A549 (cell line): ENCODE results near the gene KLHL24. TPM values are rescaled to one million over a fixed set of nuclear protein-coding genes. Genes with fewer than 3 reads are reported as not detected.

Experiments used
- ATAC-seq, 2 experiments: fragments of 200-7000 bp in 1 of 2; fragments of >200 bp in 1 of 2; cut with Nextera tagmentation in 1 of 2; cut with Tn5 transposase in 1 of 2; 3 replicates each; pipeline versions ENCODE4 v1.8.0 to v1.9.1; 2018 to 2020; ENCODE audit warnings: mild to moderate bottlenecking in 1 of 2, moderate library complexity in 1 of 2
- CTCF ChIA-PET: fragments of 300-600 bp; sonication (Branson Sonifier 250); formaldehyde crosslinking; extraction: SDS; loops from one replicate; lab custom pipeline; 2021; ENCODE audit warnings: antibody characterized with exemption, inconsistent platforms; lab: Yijun Ruan, JAX
- POLR2A ChIA-PET: fragments of 350-600 bp; formaldehyde crosslinking; extraction: SDS; loops from one replicate; lab custom pipeline; 2021; ENCODE audit warnings: antibody characterized with exemption, inconsistent platforms; lab: Yijun Ruan, JAX
- DNase-seq, 2 experiments: peaks; one replicate each; pipeline versions ENCODE4 v3.0.0 to v3.0.0-alpha.2; 2011 to 2016; ENCODE audit warnings: low read depth in 1 of 2, low spot score in 1 of 2
- FAIRE-seq: peaks from 2 replicates; lab custom pipeline; 2011; peaks lifted over from hg19 to GRCh38; lab: Jason Lieb, UNC
- H3K27ac ChIP-seq, 2 experiments: fragments of >200 bp; sonication (Bioruptor Twin); formaldehyde crosslinking; 3 replicates each; pipeline ENCODE4 v1.5.1; 2016 to 2017
- H3K4me1 ChIP-seq: fragments of >200 bp; sonication (Bioruptor Twin); formaldehyde crosslinking; 3 replicates; pipeline ENCODE4 v1.6.1; 2016
- H3K4me2 ChIP-seq: fragments of >200 bp; sonication (Bioruptor Twin); formaldehyde crosslinking; 3 replicates; pipeline ENCODE4 v1.6.1; 2016
- H3K4me3 ChIP-seq: fragments of >200 bp; sonication (Bioruptor Twin); formaldehyde crosslinking; 3 replicates; pipeline ENCODE4 v1.5.1; 2016
- H3K9me3 ChIP-seq: fragments of >200 bp; sonication (Bioruptor Twin); formaldehyde crosslinking; 3 replicates; pipeline ENCODE4 v1.6.1; 2016
- CBX2 ChIP-seq: fragments of 200-600 bp; sonication (generic); IDR thresholded peaks from 2 replicates; pipeline ENCODE4 v1.6.1; 2016; ENCODE audit warnings: low read depth, mild to moderate bottlenecking, borderline replicate concordance
- CHD2 ChIP-seq: fragments of 150-350 bp; IDR thresholded peaks from 2 replicates; pipeline ENCODE4 v1.6.1; 2014; ENCODE audit warnings: low read length; ENCODE audit not compliant: partially characterized antibody
- FOSL2 ChIP-seq, 2 experiments: fragments of 450-650 bp in 1 of 2; fragments of >200 bp in 1 of 2; sonication (Bioruptor Twin) in 1 of 2; formaldehyde crosslinking; IDR thresholded peaks; 2 replicates each; pipeline versions ENCODE4 v1.5.0 to v1.6.1; 2016 to 2020; ENCODE audit warnings: mild to moderate bottlenecking in 1 of 2, moderate library complexity in 1 of 2
- HOXB5 ChIP-seq: fragments of 250-450 bp; sonication (Bioruptor Pico); IDR thresholded peaks from 2 replicates; pipeline ENCODE4 v1.5.0; 2020; ENCODE audit warnings: mild to moderate bottlenecking, moderate library complexity
- JUN ChIP-seq, 2 experiments: fragments of >200 bp; sonication (Bioruptor Twin); formaldehyde crosslinking; IDR thresholded peaks; 2 replicates in 1 of 2; 3 replicates in 1 of 2; pipeline ENCODE4 v1.6.1; 2016 to 2017
- KDM1A ChIP-seq: fragments of 200-600 bp; sonication (generic); IDR thresholded peaks from 2 replicates; pipeline ENCODE4 v1.6.1; 2016; ENCODE audit warnings: low read depth, mild to moderate bottlenecking
- MAFK ChIP-seq: fragments of 450-650 bp; IDR thresholded peaks from 2 replicates; pipeline ENCODE4 v1.6.1; 2014; ENCODE audit not compliant: partially characterized antibody
- NPAS2 ChIP-seq: fragments of 250-450 bp; sonication (Bioruptor Pico); IDR thresholded peaks from 2 replicates; pipeline ENCODE4 v1.8.0; 2022; ENCODE audit warnings: mild to moderate bottlenecking, moderate library complexity, borderline replicate concordance
- PHF8 ChIP-seq: fragments of 200-600 bp; sonication (generic); IDR thresholded peaks from 2 replicates; pipeline ENCODE4 v1.6.1; 2016; ENCODE audit warnings: low read depth, mild to moderate bottlenecking, antibody characterized with exemption, moderate library complexity, borderline replicate concordance
- POLR2A ChIP-seq: IDR thresholded peaks from 2 replicates; pipeline ENCODE4 v1.6.1; 2012; ENCODE audit warnings: mild to moderate bottlenecking, low read length
- SMC3 ChIP-seq: fragments of >200 bp; sonication (Bioruptor Twin); formaldehyde crosslinking; IDR thresholded peaks from 3 replicates; pipeline ENCODE4 v1.6.1; 2018; ENCODE audit warnings: inconsistent platforms
- SREBF2 ChIP-seq: fragments of 450-650 bp; IDR thresholded peaks from 2 replicates; pipeline ENCODE4 v1.6.1; 2014; ENCODE audit warnings: mild to moderate bottlenecking, moderate library complexity
- TFCP2L1 ChIP-seq: fragments of 250-450 bp; sonication (Bioruptor Pico); IDR thresholded peaks from 2 replicates; pipeline ENCODE4 v1.5.0; 2021; ENCODE audit warnings: mild to moderate bottlenecking
- ZC3H11A ChIP-seq: fragments of 450-650 bp; IDR thresholded peaks from 2 replicates; pipeline ENCODE4 v1.6.1; 2014; ENCODE audit warnings: antibody characterized with exemption, mild to moderate bottlenecking
- ZFP36 ChIP-seq: fragments of 450-650 bp; IDR thresholded peaks from 2 replicates; pipeline ENCODE4 v1.6.1; 2014; ENCODE audit warnings: borderline replicate concordance; ENCODE audit not compliant: partially characterized antibody
- ZSCAN20 ChIP-seq: fragments of 250-450 bp; sonication (Bioruptor Pico); IDR thresholded peaks from 2 replicates; pipeline ENCODE4 v1.8.0; 2022; ENCODE audit warnings: mild to moderate bottlenecking, moderate library complexity
- WGBS: methylation state at CpG from one replicate; pipeline ENCODE4 v1.1.6; 2017; ENCODE audit errors: missing lambda C conversion rate; 5-methylcytosine and 5-hydroxymethylcytosine counted together
- polyA plus RNA-seq, 4 experiments: library from polyadenylated mRNA; depleted of rRNA in 3 of 4; stranded (reverse); fragments of >200 nt; fragmentation: RNase III in 1 of 4; extraction: RNeasy Plus Mini Kit Qiagen cat#74134 plus additional on column Dnase treatment in 1 of 4; gene quantifications; 2 replicates in 3 of 4; 3 replicates in 1 of 4; pipeline ENCODE4 v1.2.3, GENCODE V29; 2011 to 2017
- TF ChIP-seq, protein P1 (sequence below): IDR thresholded peaks from 2 replicates; pipeline ENCODE4 v1.6.1; 2012
- TF ChIP-seq, protein P2 (sequence below): IDR thresholded peaks from 2 replicates; pipeline ENCODE4 v1.6.1; 2012; ENCODE audit warnings: low read depth, borderline replicate concordance
- TF ChIP-seq, protein P3 (sequence below): fragments of >200 bp; sonication (Bioruptor Twin); formaldehyde crosslinking; IDR thresholded peaks from 3 replicates; pipeline ENCODE4 v1.5.1; 2016
- TF ChIP-seq, protein P4 (sequence below): IDR thresholded peaks from 2 replicates; pipeline ENCODE4 v1.6.1; 2012
- TF ChIP-seq, protein P5 (sequence below): fragments of 250-450 bp; sonication (Bioruptor Pico); IDR thresholded peaks from 2 replicates; pipeline ENCODE4 v1.5.0; 2020; ENCODE audit warnings: low read depth, mild to moderate bottlenecking, moderate library complexity
- TF ChIP-seq, protein P6 (sequence below): fragments of 250-450 bp; sonication (Bioruptor Pico); IDR thresholded peaks from 2 replicates; pipeline ENCODE4 v1.5.0; 2021; ENCODE audit warnings: mild to moderate bottlenecking, moderate library complexity, borderline replicate concordance

The KLHL24 gene
- polyA plus RNA-seq, 2 of the 4 experiments (the other 2 are of a cell fraction): 4.0 to 11.9 TPM

DNA sequence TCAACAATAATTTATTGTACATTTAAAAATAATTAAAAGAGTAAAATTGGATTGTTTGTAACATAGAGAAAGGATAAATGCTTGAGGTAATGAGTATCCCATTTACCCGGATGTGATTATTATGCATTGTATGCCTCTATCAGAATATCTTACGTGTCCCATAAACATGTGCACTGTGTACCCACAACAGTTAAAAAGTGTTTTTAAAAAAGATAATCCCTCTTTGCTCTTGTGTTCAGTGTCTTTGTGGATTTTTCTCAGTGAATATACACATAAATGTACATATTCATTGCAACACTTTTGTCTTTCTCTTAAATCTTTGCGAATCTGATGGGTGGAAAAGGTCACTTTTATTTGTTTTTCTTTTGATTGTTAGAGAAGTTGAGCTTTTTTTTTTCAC, 82.6 kb downstream of the KLHL24 start (continued):
- no peak for TF ChIP-seq ZFP36

DNA sequence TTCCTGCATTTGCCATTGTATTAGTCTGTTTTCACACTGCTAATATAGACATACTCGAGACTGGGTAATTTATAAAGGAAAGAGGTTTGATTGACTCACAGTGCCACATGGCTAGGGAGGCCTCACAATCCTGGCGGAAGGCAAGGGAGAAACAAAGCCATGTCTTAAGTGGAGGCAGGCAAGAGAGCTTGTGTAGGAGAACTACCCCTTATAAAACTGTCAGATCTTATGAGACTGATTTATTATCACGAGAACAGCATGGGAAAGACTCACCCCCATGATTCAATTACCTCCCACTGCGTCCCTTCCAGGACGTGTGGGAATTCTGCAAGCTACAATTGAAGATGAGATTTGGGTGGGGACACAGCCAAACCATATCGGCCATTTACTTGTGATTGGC, 90.0 kb downstream of the KLHL24 start:
- 78% methylated on average over 6 of the region's 6 CpGs for WGBS
- Histone ChIP-seq H3K4me2 (no peak overlapping the region), H3K4me1 (no peaks in the 10 kb centered on the region), H3K27ac (no peak overlapping the region), H3K4me3 (no peak overlapping the region), H3K9me3 (no peaks in the 10 kb centered on the region)
- TF ChIP-seq NPAS2 (CRISPR knock-in tag): no peak
- no peak for TF ChIP-seq ZFP36
- ChIA-PET CTCF (interaction anchor here (1.2 to 1.3 kb wide), 2 partner anchors 10 to 223 kb away, joined by 3 to 4 read pairs; no protein-coding TSS in a partner anchor), POLR2A (no interaction called here)
- FAIRE-seq (no peak), ATAC-seq (no peak), DNase-seq (no peak)

DNA sequence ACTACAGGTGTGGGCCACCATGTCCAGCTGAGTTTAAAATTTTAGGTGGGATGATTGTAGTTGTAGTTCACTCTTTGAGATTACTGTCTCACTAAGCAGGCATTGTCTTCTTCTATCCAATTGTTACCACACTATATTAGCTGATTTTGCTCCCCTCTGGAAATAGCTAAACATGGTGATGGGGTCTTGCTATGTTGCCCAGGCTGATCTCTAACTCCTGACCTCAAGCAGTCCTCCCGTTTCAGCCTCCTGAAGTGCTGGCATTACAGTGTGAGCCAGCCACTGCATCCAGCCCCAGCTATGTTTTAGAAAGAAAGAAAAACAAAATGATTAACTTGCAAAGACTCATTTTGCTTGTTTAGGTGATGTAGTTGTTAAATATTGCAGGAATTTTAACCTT, 92.8 kb downstream of the KLHL24 start:
- WGBS: 93% methylated on average over 1 of the region's 1 CpG
- Histone ChIP-seq H3K4me3 (no peak overlapping the region), H3K27ac (no peak overlapping the region), H3K4me2 (no peak overlapping the region), H3K4me1 (no peaks in the 10 kb centered on the region), H3K9me3 (no peaks in the 10 kb centered on the region)
- no peak for DNase-seq
- POLR2A ChIA-PET: no interaction called here
- no peak for FAIRE-seq
- TF ChIP-seq KDM1A (no peak), CBX2 (no peak)
- TF ChIP-seq, protein P1, sequence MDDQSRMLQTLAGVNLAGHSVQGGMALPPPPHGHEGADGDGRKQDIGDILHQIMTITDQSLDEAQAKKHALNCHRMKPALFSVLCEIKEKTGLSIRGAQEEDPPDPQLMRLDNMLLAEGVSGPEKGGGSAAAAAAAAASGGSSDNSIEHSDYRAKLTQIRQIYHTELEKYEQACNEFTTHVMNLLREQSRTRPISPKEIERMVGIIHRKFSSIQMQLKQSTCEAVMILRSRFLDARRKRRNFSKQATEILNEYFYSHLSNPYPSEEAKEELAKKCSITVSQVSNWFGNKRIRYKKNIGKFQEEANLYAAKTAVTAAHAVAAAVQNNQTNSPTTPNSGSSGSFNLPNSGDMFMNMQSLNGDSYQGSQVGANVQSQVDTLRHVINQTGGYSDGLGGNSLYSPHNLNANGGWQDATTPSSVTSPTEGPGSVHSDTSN: no peak
- TF ChIP-seq, protein P2, sequence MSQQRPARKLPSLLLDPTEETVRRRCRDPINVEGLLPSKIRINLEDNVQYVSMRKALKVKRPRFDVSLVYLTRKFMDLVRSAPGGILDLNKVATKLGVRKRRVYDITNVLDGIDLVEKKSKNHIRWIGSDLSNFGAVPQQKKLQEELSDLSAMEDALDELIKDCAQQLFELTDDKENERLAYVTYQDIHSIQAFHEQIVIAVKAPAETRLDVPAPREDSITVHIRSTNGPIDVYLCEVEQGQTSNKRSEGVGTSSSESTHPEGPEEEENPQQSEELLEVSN: no peak
- CTCF ChIA-PET: no interaction called here
- ATAC-seq: no peak

DNA sequence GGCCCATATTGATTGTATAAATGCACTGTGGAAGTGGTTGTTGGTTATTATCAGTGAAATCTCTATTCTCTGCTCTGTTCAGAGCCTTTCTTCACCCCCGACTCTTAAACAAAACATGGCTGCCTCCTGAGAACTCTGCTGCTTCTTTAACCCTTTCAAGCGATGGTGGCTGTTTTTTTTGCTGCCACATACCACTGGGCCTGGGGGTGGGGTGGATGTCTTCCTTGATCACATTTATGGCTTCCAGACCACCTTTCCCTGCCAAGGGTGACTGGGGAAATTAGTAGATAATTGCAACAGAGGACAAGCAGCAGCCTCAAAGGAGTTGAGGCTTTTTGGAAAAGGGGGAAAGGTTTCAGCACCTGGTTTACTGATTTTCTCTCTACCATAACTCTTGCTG, 94.9 kb downstream of the KLHL24 start:
- POLR2A ChIA-PET: no interaction called here
- TF ChIP-seq, protein P3, sequence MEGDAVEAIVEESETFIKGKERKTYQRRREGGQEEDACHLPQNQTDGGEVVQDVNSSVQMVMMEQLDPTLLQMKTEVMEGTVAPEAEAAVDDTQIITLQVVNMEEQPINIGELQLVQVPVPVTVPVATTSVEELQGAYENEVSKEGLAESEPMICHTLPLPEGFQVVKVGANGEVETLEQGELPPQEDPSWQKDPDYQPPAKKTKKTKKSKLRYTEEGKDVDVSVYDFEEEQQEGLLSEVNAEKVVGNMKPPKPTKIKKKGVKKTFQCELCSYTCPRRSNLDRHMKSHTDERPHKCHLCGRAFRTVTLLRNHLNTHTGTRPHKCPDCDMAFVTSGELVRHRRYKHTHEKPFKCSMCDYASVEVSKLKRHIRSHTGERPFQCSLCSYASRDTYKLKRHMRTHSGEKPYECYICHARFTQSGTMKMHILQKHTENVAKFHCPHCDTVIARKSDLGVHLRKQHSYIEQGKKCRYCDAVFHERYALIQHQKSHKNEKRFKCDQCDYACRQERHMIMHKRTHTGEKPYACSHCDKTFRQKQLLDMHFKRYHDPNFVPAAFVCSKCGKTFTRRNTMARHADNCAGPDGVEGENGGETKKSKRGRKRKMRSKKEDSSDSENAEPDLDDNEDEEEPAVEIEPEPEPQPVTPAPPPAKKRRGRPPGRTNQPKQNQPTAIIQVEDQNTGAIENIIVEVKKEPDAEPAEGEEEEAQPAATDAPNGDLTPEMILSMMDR: no peak
- TF ChIP-seq, protein P4, sequence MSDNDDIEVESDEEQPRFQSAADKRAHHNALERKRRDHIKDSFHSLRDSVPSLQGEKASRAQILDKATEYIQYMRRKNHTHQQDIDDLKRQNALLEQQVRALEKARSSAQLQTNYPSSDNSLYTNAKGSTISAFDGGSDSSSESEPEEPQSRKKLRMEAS: no peak
- TF ChIP-seq CHD2 (no peak), FOSL2 (IDR thresholded peaks at IDR 0.05) (no peak), FOSL2 (CRISPR knock-in tag; IDR thresholded peaks at IDR 0.05) (no peak), JUN (IDR thresholded peaks at IDR 0.05) (no peak), TFCP2L1 (CRISPR knock-in tag) (no peak), ZSCAN20 (CRISPR knock-in tag) (no peak), ZC3H11A (no peak), HOXB5 (no peak), SREBF2 (no peak), MAFK (no peak), SMC3 (no peak), PHF8 (no peak), POLR2A (no peak)
- TF ChIP-seq, protein P5, sequence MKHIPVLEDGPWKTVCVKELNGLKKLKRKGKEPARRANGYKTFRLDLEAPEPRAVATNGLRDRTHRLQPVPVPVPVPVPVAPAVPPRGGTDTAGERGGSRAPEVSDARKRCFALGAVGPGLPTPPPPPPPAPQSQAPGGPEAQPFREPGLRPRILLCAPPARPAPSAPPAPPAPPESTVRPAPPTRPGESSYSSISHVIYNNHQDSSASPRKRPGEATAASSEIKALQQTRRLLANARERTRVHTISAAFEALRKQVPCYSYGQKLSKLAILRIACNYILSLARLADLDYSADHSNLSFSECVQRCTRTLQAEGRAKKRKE: no peak
- TF ChIP-seq, protein P6, sequence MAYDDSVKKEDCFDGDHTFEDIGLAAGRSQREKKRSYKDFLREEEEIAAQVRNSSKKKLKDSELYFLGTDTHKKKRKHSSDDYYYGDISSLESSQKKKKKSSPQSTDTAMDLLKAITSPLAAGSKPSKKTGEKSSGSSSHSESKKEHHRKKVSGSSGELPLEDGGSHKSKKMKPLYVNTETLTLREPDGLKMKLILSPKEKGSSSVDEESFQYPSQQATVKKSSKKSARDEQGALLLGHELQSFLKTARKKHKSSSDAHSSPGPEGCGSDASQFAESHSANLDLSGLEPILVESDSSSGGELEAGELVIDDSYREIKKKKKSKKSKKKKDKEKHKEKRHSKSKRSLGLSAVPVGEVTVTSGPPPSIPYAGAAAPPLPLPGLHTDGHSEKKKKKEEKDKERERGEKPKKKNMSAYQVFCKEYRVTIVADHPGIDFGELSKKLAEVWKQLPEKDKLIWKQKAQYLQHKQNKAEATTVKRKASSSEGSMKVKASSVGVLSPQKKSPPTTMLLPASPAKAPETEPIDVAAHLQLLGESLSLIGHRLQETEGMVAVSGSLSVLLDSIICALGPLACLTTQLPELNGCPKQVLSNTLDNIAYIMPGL (CRISPR knock-in tag): no peak
- TF ChIP-seq, all 56 proteins: peak for 0
- FAIRE-seq: no peak
- 86% methylated on average over 2 of the region's 2 CpGs for WGBS
- CTCF ChIA-PET: interaction anchor here (1.9 kb wide), 1 partner anchor 36 kb away, joined by 6 read pairs; no protein-coding TSS in a partner anchor
- Histone ChIP-seq H3K27ac (no peak overlapping the region), H3K4me2 (no peak overlapping the region), H3K4me1 (no peaks in the 10 kb centered on the region), H3K4me3 (no peak overlapping the region), H3K9me3 (no peaks in the 10 kb centered on the region)
- no peak for ATAC-seq
- no peak for DNase-seq
